HepG2 (cell line): ENCODE measurements around the gene NOL4L. TPM values are rescaled to one million over a fixed set of nuclear protein-coding genes. Genes with fewer than 3 reads are reported as not detected.

ENCODE experiments used
- MIXL1 ChIP-seq: IDR thresholded peaks from 2 replicates; pipeline ENCODE4 v1.6.1; 2016
- NFIB ChIP-seq: sonication (generic); formaldehyde crosslinking; IDR thresholded peaks from 2 replicates; pipeline ENCODE4 v1.9.0; 2021; ENCODE audit warnings: missing genetic modification reagents, mild to moderate bottlenecking, borderline replicate concordance
- PHF20 ChIP-seq: sonication (generic); formaldehyde crosslinking; IDR thresholded peaks from 2 replicates; pipeline ENCODE4 v1.5.0; 2020; ENCODE audit warnings: mild to moderate bottlenecking, missing genetic modification reagents
- RFX3 ChIP-seq: IDR thresholded peaks from 2 replicates; pipeline ENCODE4 v1.6.1; 2016; ENCODE audit warnings: missing biosample characterization, missing genetic modification reagents
- SKIL ChIP-seq: sonication (generic); formaldehyde crosslinking; IDR thresholded peaks from 2 replicates; pipeline ENCODE4 v1.8.0; 2022; ENCODE audit warnings: missing genetic modification reagents, mild to moderate bottlenecking, moderate library complexity, borderline replicate concordance
- SMYD3 ChIP-seq: sonication (generic); formaldehyde crosslinking; IDR thresholded peaks from 2 replicates; pipeline ENCODE4 v1.8.1; 2023; ENCODE audit warnings: mild to moderate bottlenecking, missing genetic modification reagents
- ZBTB43 ChIP-seq: sonication (generic); formaldehyde crosslinking; conservative IDR thresholded peaks from 2 replicates; pipeline ENCODE4 v1.4.0; 2020; ENCODE audit warnings: missing genetic modification reagents
- ZKSCAN1 ChIP-seq: fragments of 150-350 bp; IDR thresholded peaks from 2 replicates; pipeline ENCODE4 v1.6.1; 2014; ENCODE audit warnings: low read length
- ZMYM4 ChIP-seq: sonication (generic); formaldehyde crosslinking; IDR thresholded peaks from 2 replicates; pipeline ENCODE4 v1.8.1; 2023; ENCODE audit warnings: mild to moderate bottlenecking, missing genetic modification reagents
- ZNF260 ChIP-seq: sonication (generic); formaldehyde crosslinking; IDR thresholded peaks from 2 replicates; pipeline ENCODE4 v1.4.0; 2020; ENCODE audit warnings: missing genetic modification reagents, low read depth, mild to moderate bottlenecking, borderline replicate concordance
- ZNF407 ChIP-seq: sonication (generic); formaldehyde crosslinking; IDR thresholded peaks from one replicate; pipeline ENCODE4 v1.5.1; 2020; ENCODE audit warnings: mild to moderate bottlenecking, missing genetic modification reagents; ENCODE audit errors: not compliant biosample characterization
- ZNF597 ChIP-seq: sonication (generic); formaldehyde crosslinking; IDR thresholded peaks from 2 replicates; pipeline ENCODE4 v1.5.0; 2020; ENCODE audit warnings: missing genetic modification reagents
- ZNF619 ChIP-seq: sonication (generic); formaldehyde crosslinking; IDR thresholded peaks from 2 replicates; pipeline ENCODE4 v1.4.0; 2020; ENCODE audit warnings: mild to moderate bottlenecking, missing genetic modification reagents
- ZNF703 ChIP-seq: sonication (generic); formaldehyde crosslinking; IDR thresholded peaks from 2 replicates; pipeline ENCODE4 v1.5.1; 2020; ENCODE audit warnings: missing genetic modification reagents, mild to moderate bottlenecking, moderate library complexity, borderline replicate concordance
- polyA plus RNA-seq, 8 experiments: library from polyadenylated mRNA; depleted of rRNA in 3 of 8; stranded (reverse) in 7 of 8; unstranded in 1 of 8; fragments of >200 nt; fragmentation: Illumina TruSeq in 4 of 8; extraction: Trizol in 4 of 8; gene quantifications; 2 replicates each; pipeline versions ENCODE4 v1.2.1 to v1.2.3, GENCODE V29; 2011 to 2016; ENCODE audit warnings: low read depth in 4 of 8, missing spikeins in 1 of 8, mixed read lengths in 1 of 8; ENCODE audit not compliant: insufficient read depth in 1 of 8
- total RNA-seq, 5 experiments: library from RNA; depleted of rRNA; stranded (reverse); fragments of >200 nt; fragmentation: Illumina TruSeq; extraction: Trizol; gene quantifications; 2 replicates each; pipeline ENCODE4 v1.2.3, GENCODE V29; 2016; ENCODE audit warnings: low read depth in 1 of 5

The NOL4L gene
- total and polyA plus RNA-seq, 2 of the 13 experiments (the other 11 are each of a cell fraction or from before 2014, with no cell fraction given), result 16.6 to 35.4 TPM

- peak; percentile 92 for TF ChIP-seq ZNF407 (CRISPR knock-in tag)
- peak; percentile 72; the same call in 1 of the 2 replicates for TF ChIP-seq ZMYM4 (CRISPR knock-in tag)
- TF ChIP-seq PHF20 (CRISPR knock-in tag), result no peak
- TF ChIP-seq ZKSCAN1, result 0 out of 2 replicates have a peak, but pooled peaks have one; percentile 50
- no peak for TF ChIP-seq ZNF597 (CRISPR knock-in tag)
- TF ChIP-seq ZNF703, result no peak
- 0 out of 2 replicates have a peak, but pooled peaks have one; percentile 3 for TF ChIP-seq ZNF260 (CRISPR knock-in tag)
- no peak for TF ChIP-seq SMYD3 (CRISPR knock-in tag)
- TF ChIP-seq MIXL1 (CRISPR knock-in tag), result peak; percentile 65; the same call in 1 of the 2 replicates
- TF ChIP-seq ZNF619 (CRISPR knock-in tag), result 0 out of 2 replicates have a peak, but pooled peaks have one; percentile 72
- no peak for TF ChIP-seq RFX3 (CRISPR knock-in tag)
- TF ChIP-seq SKIL, result no peak
- no peak for TF ChIP-seq NFIB (CRISPR knock-in tag)
- no peak for TF ChIP-seq ZBTB43 (CRISPR knock-in tag)
Observed at GRCh38 chr20:32521780-32522525, 63.2 kb downstream of the NOL4L start (continued).
